ENCODE measurements around the gene NR5A1. TPM values are rescaled to one million over a fixed set of nuclear protein-coding genes. Genes with fewer than 3 reads are reported as not detected.

The NR5A1 gene
- total and polyA plus RNA-seq, 11 donors, result 0.04 to 0.14 TPM; not detected in 9

DNA sequence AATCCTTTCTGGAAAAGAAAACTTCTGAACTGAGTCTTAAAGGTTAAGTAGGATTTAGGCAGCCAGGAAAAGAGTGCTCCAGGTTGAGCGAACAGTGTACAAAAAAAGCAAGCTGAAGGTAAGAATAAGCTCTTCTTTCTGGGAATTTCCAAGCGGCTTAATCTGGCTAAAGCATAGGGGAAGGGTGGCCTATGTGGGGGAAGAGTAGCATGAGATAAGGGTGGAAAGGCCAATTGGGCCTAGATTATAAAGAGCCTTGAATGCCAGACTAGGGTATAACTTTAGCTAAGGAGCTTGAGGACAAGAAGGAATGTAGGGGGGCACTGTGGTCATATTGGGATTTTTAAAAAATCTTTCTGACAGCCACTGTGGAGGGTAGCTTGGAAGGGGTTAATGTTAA is 37.3 kb upstream of the NR5A1 start:
- no peaks in the 10 kb centered on the region for H3K4me1 ChIP-seq
- TF ChIP-seq POLR2A (IDR thresholded peaks at IDR 0.05), result no peak
- H3K27ac ChIP-seq, result no peak overlapping the region
- WGBS, 4 donors, result 90 to 94% (median 93%) methylated on average over 2 of the region's 2 CpGs
- H3K9me3 ChIP-seq, result no peaks in the 10 kb centered on the region
- ATAC-seq (no peak), DNase-seq (no peak)
- H3K36me3 ChIP-seq, result peaks cover 0 to 4% (median 0%) of the 10 kb centered on the region in 9 donors
- no peaks in the 10 kb centered on the region for H3K27me3 ChIP-seq
- no peak overlapping the region for H3K4me3 ChIP-seq
- intact Hi-C loops (cut with DNase I), result no loop called here

DNA sequence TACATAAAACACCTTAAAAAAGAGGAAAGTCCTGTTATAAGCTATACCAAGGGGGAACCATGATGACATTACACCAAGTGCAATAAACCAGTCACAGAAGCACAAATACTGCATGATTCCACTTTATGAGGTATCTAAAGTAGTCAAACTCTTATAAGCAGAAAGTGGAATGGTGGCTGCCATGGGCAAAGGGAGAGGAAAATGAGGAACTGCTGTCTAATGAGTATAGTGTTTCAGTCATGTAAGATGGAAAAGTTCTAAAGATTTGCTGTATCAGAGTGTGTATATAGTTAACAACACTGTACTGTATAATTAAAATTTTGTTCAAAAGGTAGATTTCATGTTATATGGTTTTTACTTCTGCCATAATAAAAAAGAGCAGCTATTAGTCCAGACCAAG is 34.6 kb upstream of the NR5A1 start:
- no peak for ATAC-seq
- TF ChIP-seq POLR2A (IDR thresholded peaks at IDR 0.05), result no peak
- TF ChIP-seq, protein P1, sequence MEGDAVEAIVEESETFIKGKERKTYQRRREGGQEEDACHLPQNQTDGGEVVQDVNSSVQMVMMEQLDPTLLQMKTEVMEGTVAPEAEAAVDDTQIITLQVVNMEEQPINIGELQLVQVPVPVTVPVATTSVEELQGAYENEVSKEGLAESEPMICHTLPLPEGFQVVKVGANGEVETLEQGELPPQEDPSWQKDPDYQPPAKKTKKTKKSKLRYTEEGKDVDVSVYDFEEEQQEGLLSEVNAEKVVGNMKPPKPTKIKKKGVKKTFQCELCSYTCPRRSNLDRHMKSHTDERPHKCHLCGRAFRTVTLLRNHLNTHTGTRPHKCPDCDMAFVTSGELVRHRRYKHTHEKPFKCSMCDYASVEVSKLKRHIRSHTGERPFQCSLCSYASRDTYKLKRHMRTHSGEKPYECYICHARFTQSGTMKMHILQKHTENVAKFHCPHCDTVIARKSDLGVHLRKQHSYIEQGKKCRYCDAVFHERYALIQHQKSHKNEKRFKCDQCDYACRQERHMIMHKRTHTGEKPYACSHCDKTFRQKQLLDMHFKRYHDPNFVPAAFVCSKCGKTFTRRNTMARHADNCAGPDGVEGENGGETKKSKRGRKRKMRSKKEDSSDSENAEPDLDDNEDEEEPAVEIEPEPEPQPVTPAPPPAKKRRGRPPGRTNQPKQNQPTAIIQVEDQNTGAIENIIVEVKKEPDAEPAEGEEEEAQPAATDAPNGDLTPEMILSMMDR (IDR thresholded peaks at IDR 0.05), result no peak
- intact Hi-C loops (cut with DNase I), result no loop called here

DNA sequence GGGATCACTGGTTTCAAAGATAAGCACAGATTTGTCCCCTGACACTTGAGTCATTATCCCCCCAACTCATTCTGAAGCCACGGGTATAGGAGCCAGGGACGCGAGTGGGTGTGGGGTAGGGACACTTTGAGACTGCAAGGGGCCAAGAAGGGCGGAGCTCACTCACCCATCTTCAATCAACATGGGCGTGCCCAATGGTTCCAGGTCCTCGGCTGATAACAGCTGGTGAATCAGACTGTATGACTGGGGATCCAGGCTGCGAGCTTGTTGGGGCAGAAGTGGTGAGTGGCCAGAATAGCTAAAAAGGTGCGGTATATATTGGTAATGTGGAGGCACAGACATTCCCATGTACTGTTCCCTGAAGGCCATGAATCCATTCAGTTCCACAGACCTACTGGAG is 30.7 kb upstream of the NR5A1 start:
- H3K27me3 ChIP-seq, result no peaks in the 10 kb centered on the region
- intact Hi-C loops (cut with DNase I), result loop anchor here (2.0 to 10.0 kb wide), 7 partner anchors 116 to 416 kb away; partner anchors contain the start of gene PSMB7 (in 1 of the 10)
- no peak for DNase-seq
- peaks cover 0 to 5% (median 0%) of the 10 kb centered on the region in 9 donors for H3K36me3 ChIP-seq
- TF ChIP-seq POLR2A (IDR thresholded peaks at IDR 0.05), result no peak
- TF ChIP-seq, protein P1 (IDR thresholded peaks at IDR 0.05), result no peak
- no peaks in the 10 kb centered on the region for H3K4me1 ChIP-seq
- no peak overlapping the region for H3K4me3 ChIP-seq
- no peak for ATAC-seq
- 87 to 93% (median 89%) methylated on average over 8 of the region's 8 CpGs for WGBS, 4 donors
- no peaks in the 10 kb centered on the region for H3K9me3 ChIP-seq
- H3K27ac ChIP-seq, result no peak overlapping the region

More for the DNA sequence above, 34.6 kb upstream of the NR5A1 start:
- H3K9me3 ChIP-seq, result no peaks in the 10 kb centered on the region
- DNase-seq, result no peak
- H3K4me3 ChIP-seq, result no peak overlapping the region
- peaks cover 0 to 5% (median 0%) of the 10 kb centered on the region in 9 donors for H3K36me3 ChIP-seq
- H3K27ac ChIP-seq, result no peak overlapping the region
- H3K4me1 ChIP-seq, result no peaks in the 10 kb centered on the region
- no peaks in the 10 kb centered on the region for H3K27me3 ChIP-seq

- peaks cover 0 to 8% (median 0%) of the 10 kb centered on the region in 9 donors for H3K36me3 ChIP-seq
- no peak overlapping the region for H3K4me3 ChIP-seq
- TF ChIP-seq, protein P1 (IDR thresholded peaks at IDR 0.05), result no peak
- TF ChIP-seq POLR2A (IDR thresholded peaks at IDR 0.05), result no peak
- ATAC-seq, result no peak
- no peak overlapping the region for H3K27ac ChIP-seq
- WGBS, 4 donors, result 85 to 88% (median 86%) methylated on average over 10 of the region's 10 CpGs
- no peak for DNase-seq
- no peaks in the 10 kb centered on the region for H3K9me3 ChIP-seq
- H3K27me3 ChIP-seq, result no peaks in the 10 kb centered on the region
- intact Hi-C loops (cut with DNase I), result loop anchor here in 9 of 10 donors (1.0 to 10.0 kb wide), 8 partner anchors 114 to 414 kb away; partner anchors contain the start of gene PSMB7 (in 1 of the 9)
- no peaks in the 10 kb centered on the region for H3K4me1 ChIP-seq
Observed at GRCh38 chr9:124535846-124536245, 28.6 kb upstream of the NR5A1 start.

GRCh38 chr9:124532897-124533296 is 25.7 kb upstream of the NR5A1 start:
- DNase-seq (no peak), ATAC-seq (no peak)
- no peak overlapping the region for H3K27ac ChIP-seq
- intact Hi-C loops (cut with DNase I), result loop anchor here in 4 of 10 donors (10.0 kb wide), 1 partner anchor 408 kb away; no protein-coding TSS in a partner anchor
- 90 to 96% (median 92%) methylated on average over 2 of the region's 2 CpGs for WGBS, 4 donors
- TF ChIP-seq POLR2A (IDR thresholded peaks at IDR 0.05), result no peak
- TF ChIP-seq, protein P1 (IDR thresholded peaks at IDR 0.05), result no peak
- H3K4me1 ChIP-seq, result no peaks in the 10 kb centered on the region
- no peaks in the 10 kb centered on the region for H3K27me3 ChIP-seq
- H3K4me3 ChIP-seq, result no peak overlapping the region
- H3K9me3 ChIP-seq, result no peaks in the 10 kb centered on the region
- peaks cover 0 to 6% (median 0%) of the 10 kb centered on the region in 9 donors for H3K36me3 ChIP-seq

Data from heart left ventricle (tissue), 16 donors.